Activated B cell treated with CpG ODN at 0.5 μM for 24 hours (primary cell): ENCODE data around the gene ADAMTS7. TPM values are rescaled to one million over a fixed set of nuclear protein-coding genes. Genes with fewer than 3 reads are reported as not detected.

Experiments used
- ATAC-seq: fragments of 200-7000 bp; cut with Tn5 transposase; one replicate; pipeline ENCODE4 v1.10.0; 2021; ENCODE audit warnings: low read depth, mild to moderate bottlenecking, moderate library complexity
- CTCF ChIA-PET: fragments of 350-600 bp; sonication (Branson Sonifier 250); formaldehyde crosslinking; loops from one replicate; lab custom pipeline; 2021; ENCODE audit warnings: antibody characterized with exemption; lab: Charles Lee
- POLR2A ChIA-PET: fragments of 350-600 bp; sonication (Branson Sonifier 250); formaldehyde crosslinking; loops from one replicate; lab custom pipeline; 2021; ENCODE audit warnings: antibody characterized with exemption; lab: Charles Lee
- DNase-seq: peaks from one replicate; pipeline ENCODE4 v3.0.0; 2022
- H3K27ac Mint-ChIP-seq: one replicate; pipeline ENCODE4 v1.8.0; 2020; ENCODE audit warnings: mixed read lengths
- H3K27me3 Mint-ChIP-seq: one replicate; pipeline ENCODE4 v1.8.0; 2021; ENCODE audit warnings: mixed read lengths
- H3K36me3 Mint-ChIP-seq: one replicate; pipeline ENCODE4 v1.8.0; 2021; ENCODE audit warnings: low read depth, mixed read lengths
- H3K4me1 Mint-ChIP-seq: one replicate; pipeline ENCODE4 v1.8.0; 2021; ENCODE audit warnings: mixed read lengths
- H3K4me3 Mint-ChIP-seq: one replicate; pipeline ENCODE4 v1.8.0; 2020; ENCODE audit warnings: mild to moderate bottlenecking, mixed read lengths
- H3K9me3 Mint-ChIP-seq: one replicate; pipeline ENCODE4 v1.8.0; 2020; ENCODE audit warnings: mixed read lengths
- intact Hi-C: fragments of 100-400 bp; cut with micrococcal nuclease; formaldehyde crosslinking; loops from one replicate; pipeline ENCODE4 v1.15.1; 2024
- total RNA-seq: library from RNA; stranded (reverse); gene quantifications from 2 replicates; pipeline ENCODE4 v1.2.3, GENCODE V29; 2022
- TF ChIP-seq, protein P1 (sequence below): fragments of 200-600 bp; IDR thresholded peaks from one replicate; pipeline ENCODE4 v1.8.0; 2022; ENCODE audit warnings: antibody characterized with exemption, mild to moderate bottlenecking

The ADAMTS7 gene, protein sequence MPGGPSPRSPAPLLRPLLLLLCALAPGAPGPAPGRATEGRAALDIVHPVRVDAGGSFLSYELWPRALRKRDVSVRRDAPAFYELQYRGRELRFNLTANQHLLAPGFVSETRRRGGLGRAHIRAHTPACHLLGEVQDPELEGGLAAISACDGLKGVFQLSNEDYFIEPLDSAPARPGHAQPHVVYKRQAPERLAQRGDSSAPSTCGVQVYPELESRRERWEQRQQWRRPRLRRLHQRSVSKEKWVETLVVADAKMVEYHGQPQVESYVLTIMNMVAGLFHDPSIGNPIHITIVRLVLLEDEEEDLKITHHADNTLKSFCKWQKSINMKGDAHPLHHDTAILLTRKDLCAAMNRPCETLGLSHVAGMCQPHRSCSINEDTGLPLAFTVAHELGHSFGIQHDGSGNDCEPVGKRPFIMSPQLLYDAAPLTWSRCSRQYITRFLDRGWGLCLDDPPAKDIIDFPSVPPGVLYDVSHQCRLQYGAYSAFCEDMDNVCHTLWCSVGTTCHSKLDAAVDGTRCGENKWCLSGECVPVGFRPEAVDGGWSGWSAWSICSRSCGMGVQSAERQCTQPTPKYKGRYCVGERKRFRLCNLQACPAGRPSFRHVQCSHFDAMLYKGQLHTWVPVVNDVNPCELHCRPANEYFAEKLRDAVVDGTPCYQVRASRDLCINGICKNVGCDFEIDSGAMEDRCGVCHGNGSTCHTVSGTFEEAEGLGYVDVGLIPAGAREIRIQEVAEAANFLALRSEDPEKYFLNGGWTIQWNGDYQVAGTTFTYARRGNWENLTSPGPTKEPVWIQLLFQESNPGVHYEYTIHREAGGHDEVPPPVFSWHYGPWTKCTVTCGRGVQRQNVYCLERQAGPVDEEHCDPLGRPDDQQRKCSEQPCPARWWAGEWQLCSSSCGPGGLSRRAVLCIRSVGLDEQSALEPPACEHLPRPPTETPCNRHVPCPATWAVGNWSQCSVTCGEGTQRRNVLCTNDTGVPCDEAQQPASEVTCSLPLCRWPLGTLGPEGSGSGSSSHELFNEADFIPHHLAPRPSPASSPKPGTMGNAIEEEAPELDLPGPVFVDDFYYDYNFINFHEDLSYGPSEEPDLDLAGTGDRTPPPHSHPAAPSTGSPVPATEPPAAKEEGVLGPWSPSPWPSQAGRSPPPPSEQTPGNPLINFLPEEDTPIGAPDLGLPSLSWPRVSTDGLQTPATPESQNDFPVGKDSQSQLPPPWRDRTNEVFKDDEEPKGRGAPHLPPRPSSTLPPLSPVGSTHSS (N-terminal part only)
- 12.0 and 14.1 TPM in 2 replicates for total RNA-seq

DNA sequence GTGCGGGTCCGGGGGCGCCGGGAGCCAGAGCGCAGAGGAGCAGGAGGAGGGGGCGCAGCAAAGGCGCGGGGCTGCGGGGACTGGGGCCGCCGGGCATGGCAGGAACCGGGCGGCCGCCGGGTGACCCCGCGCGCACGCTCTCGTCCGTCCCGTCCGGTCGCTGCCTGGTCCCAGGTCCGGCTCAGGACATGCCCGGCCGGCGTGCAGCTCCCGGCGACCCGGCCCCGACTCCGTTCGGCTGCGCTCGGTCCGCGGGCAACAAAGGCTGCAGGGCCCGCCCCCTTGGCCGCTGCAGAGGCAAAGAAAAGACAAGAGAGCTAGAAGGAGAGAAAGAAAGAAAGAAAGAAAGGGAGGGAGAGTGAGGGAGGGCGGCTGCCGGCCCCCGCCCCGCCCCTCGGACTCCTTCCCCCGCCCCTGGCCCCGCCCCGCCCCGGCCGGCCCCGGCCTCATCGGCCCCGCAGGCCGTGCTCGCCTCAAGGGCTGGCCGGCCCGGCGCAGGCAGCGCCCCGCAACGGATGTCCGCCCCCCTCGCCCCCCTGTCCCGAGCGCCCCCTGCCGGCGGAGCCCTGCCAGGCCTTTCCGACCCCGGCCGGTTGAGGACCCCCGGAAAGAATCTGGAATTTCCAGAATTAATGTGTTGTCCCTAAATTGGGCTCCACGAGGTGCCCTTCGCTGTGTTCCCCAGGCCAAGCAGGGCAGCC is at the start of gene ADAMTS7:
Gene ADAMTS7, minus strand, starts transcription at position 341 of the 701 bp plus-strand sequence. Its CDS starts 244 bp downstream, at position 97.
- intact Hi-C loops, result loop anchor here (1.0 to 10.0 kb wide), 3 partner anchors 50 to 196 kb away; no protein-coding TSS in a partner anchor
- ChIA-PET CTCF (interaction anchor here (0.7 to 3.8 kb wide), 6 partner anchors 29 to 172 kb away, joined by 3 to 10 read pairs (median 4); no protein-coding TSS in a partner anchor), POLR2A (interaction anchor here (0.5 to 3.2 kb wide), 7 partner anchors 29 to 130 kb away, joined by 3 to 20 read pairs (median 3); partner anchors contain the start of gene MORF4L1)
- H3K4me3 Mint-ChIP-seq, result peak within 1 kb of the TSS; percentile 85
- H3K9me3 Mint-ChIP-seq, result peaks cover 4% of the 10 kb centered on the region
- no peaks in the 10 kb centered on the region for H3K36me3 Mint-ChIP-seq
- DNase-seq (peak; percentile 65), ATAC-seq (peak; percentile 92)
- TF ChIP-seq, protein P1, sequence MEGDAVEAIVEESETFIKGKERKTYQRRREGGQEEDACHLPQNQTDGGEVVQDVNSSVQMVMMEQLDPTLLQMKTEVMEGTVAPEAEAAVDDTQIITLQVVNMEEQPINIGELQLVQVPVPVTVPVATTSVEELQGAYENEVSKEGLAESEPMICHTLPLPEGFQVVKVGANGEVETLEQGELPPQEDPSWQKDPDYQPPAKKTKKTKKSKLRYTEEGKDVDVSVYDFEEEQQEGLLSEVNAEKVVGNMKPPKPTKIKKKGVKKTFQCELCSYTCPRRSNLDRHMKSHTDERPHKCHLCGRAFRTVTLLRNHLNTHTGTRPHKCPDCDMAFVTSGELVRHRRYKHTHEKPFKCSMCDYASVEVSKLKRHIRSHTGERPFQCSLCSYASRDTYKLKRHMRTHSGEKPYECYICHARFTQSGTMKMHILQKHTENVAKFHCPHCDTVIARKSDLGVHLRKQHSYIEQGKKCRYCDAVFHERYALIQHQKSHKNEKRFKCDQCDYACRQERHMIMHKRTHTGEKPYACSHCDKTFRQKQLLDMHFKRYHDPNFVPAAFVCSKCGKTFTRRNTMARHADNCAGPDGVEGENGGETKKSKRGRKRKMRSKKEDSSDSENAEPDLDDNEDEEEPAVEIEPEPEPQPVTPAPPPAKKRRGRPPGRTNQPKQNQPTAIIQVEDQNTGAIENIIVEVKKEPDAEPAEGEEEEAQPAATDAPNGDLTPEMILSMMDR, result no peak
- peaks cover 15% of the 10 kb centered on the region for H3K4me1 Mint-ChIP-seq
- peaks cover 25% of the 10 kb centered on the region for H3K27me3 Mint-ChIP-seq
- H3K27ac Mint-ChIP-seq, result no peak within 1 kb of the TSS

DNA sequence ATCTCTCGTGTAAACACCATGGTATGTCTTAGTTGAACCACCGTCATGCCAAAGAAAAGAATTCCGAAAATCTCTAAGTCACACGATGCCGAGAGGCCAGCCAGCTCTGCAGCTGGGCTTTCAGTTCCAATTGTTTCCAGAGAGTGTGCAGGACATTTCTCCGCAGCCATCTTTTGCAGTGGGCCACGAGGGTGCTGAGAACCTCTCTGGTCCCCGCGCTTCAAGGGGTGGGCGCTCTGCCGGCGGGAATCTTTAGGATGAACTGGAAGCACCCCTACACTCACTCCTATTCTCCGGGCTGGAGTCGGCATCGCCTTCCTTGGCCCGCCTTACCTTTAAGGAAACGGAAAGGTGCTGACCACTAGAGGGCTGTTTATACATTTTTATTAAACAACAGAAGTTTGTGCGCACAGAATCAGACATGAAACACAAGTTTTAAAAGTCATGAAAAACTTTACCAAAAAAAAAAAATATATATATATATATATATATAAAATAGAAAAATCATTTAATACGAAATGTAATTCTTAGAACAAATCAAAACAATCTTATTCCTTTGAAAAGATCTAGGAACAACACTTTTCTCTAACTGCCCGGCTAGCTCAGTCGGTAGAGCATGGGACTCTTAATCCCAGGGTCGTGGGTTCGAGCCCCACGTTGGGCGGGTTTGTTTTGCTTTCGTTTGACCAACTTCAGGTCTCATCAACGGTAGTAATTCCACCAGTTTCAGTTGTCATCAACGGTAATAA is 48.9 kb upstream of the ADAMTS7 start:
- POLR2A ChIA-PET, result interaction anchor here (0.6 to 1.6 kb wide), 5 partner anchors 12 to 1112 kb away, joined by 3 to 12 read pairs (median 5); partner anchors contain the start of gene MORF4L1
- Mint-ChIP-seq H3K9me3 (no peaks in the 10 kb centered on the region), H3K4me1 (peaks cover 9% of the 10 kb centered on the region), H3K27me3 (no peaks in the 10 kb centered on the region), H3K27ac (peak overlapping the region; percentile 84), H3K4me3 (peak overlapping the region; percentile 85), H3K36me3 (no peaks in the 10 kb centered on the region)
- TF ChIP-seq, protein P1, result no peak
- CTCF ChIA-PET, result interaction anchor here (0.7 to 2.6 kb wide), 6 partner anchors 10 to 324 kb away, joined by 3 to 16 read pairs (median 4); no protein-coding TSS in a partner anchor
- intact Hi-C loops, result loop anchor here (1.0 to 2.0 kb wide), 4 partner anchors 13 to 324 kb away; partner anchors contain the start of gene ADAMTS7
- DNase-seq, result peak; percentile 53
- ATAC-seq, result peak; percentile 91

DNA sequence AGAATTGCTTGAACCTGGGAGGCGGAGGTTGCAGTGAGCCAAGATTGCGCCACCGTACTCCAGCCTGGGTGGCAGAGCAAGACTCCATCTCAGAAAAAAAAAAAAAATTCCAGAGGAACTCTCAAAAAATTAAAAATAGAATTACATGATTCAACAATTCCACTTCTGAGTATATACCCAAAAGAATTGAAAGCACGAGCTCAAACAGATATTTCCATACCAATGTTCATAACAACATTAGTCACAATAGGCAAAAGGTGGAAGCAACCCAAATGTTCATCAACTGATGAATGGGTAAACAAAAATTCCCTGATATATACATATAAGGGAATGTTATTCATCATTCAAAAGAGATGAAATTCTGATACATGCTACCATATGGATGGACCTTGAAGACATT is 44.5 kb upstream of the ADAMTS7 start:
- Mint-ChIP-seq H3K4me1 (peaks cover 7% of the 10 kb centered on the region), H3K9me3 (no peaks in the 10 kb centered on the region), H3K4me3 (no peak overlapping the region), H3K36me3 (no peaks in the 10 kb centered on the region), H3K27ac (no peak overlapping the region), H3K27me3 (no peaks in the 10 kb centered on the region)
- POLR2A ChIA-PET, result interaction anchor here (0.7 kb wide), 1 partner anchor 315 kb away, joined by 4 read pairs; the partner anchor contains the start of gene PSMA4
- intact Hi-C loops, result no loop called here
- CTCF ChIA-PET, result interaction anchor here (0.7 kb wide), 1 partner anchor 46 kb away, joined by 3 read pairs; no protein-coding TSS in a partner anchor
- ATAC-seq, result no peak
- TF ChIP-seq, protein P1, result no peak
- no peak for DNase-seq

DNA sequence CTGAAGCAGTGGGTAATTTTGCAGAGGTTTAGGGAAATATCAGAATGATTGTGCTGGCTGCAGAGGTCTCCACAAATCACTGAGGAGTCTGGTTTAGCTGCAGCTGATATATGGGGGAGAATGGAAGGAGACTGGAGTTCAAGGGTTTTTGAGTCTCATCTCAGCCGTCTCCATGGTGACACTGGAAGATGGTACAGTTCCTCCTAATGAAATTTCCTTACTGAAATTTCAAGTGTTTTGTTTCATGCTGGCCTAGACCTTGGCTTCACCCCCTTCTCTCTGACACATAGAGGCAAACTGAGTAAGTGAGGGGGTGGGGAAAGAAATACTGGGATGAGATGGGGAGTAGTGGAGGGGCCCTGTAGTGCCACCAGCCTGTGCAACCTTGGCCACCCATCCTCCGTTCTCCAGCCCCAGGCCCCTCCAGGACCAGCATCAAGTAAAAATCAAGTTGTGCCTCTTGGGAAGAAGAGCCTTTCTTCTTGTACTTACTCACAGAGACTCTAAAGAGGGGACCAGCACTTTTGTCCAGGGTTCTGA is 43.6 kb upstream of the ADAMTS7 start:
- Mint-ChIP-seq H3K36me3 (no peaks in the 10 kb centered on the region), H3K4me1 (peaks cover 2% of the 10 kb centered on the region), H3K4me3 (no peak overlapping the region), H3K27ac (no peak overlapping the region), H3K27me3 (no peaks in the 10 kb centered on the region), H3K9me3 (no peaks in the 10 kb centered on the region)
- ATAC-seq (no peak), DNase-seq (no peak)
- intact Hi-C loops, result no loop called here
- ChIA-PET CTCF (interaction anchor here (1.3 kb wide), 1 partner anchor 330 kb away, joined by 5 read pairs; no protein-coding TSS in a partner anchor), POLR2A (no interaction called here)
- TF ChIP-seq, protein P1, result no peak
